VCaP (cell line): Measurements from ENCODE around the gene CRISP1.

Experiments
- H3K27ac ChIP-seq: fragments of 450-650 bp; 2 replicates; pipeline ENCODE4 v1.5.1; 2017
- CTCF ChIP-seq: fragments of 450-650 bp; conservative IDR thresholded peaks from 2 replicates; pipeline ENCODE4 v1.5.1; 2017; ENCODE audit warnings: mild to moderate bottlenecking, moderate library complexity

CRISP1 gene

DNA sequence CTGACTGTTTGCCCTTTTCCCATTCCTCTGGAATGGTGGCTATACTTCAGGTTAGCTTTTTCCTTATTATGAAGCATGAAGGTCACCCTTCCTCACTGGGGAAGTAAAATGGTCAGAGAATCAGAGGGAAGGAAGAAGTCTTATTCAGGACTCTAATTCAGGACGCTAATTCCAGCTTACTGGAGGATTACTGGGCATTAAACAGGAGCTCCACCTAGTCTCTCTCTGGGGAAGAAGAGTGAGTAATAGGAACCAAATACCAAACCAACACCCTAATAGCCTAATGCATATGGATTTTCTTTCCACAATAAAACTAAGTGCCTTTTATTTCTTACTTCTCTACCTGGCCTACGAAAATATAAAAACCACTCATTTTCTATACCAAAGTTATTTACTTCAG lies 10.1 kb downstream of the CRISP1 start:
- no peak for TF ChIP-seq CTCF
- peak overlapping the region; percentile 68 for H3K27ac ChIP-seq

DNA sequence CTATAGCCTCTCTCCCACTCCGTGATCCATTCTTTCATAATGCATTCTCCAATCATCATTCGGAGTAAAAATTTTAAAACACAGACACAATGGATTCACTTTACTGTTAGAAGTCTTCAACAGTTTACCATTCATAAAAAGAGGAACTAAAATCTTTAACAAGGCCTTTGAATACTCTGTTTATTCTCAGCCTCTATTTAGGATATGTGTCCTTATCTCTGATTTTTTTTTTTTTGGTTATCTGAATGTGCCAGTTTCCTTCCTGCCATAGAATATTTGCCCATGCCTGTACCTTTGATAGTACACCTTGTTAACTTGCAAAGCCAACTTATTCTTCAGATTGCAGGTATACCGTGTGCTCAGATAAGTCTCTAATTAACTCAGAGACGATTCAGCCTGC lies 11.1 kb downstream of the CRISP1 start:
- TF ChIP-seq CTCF: no peak
- peak overlapping the region; percentile 68 for H3K27ac ChIP-seq

- H3K27ac ChIP-seq: no peak overlapping the region
- no peak for TF ChIP-seq CTCF
Measured at GRCh38 chr6:49852975-49853374, 13.4 kb downstream of the CRISP1 start.

DNA sequence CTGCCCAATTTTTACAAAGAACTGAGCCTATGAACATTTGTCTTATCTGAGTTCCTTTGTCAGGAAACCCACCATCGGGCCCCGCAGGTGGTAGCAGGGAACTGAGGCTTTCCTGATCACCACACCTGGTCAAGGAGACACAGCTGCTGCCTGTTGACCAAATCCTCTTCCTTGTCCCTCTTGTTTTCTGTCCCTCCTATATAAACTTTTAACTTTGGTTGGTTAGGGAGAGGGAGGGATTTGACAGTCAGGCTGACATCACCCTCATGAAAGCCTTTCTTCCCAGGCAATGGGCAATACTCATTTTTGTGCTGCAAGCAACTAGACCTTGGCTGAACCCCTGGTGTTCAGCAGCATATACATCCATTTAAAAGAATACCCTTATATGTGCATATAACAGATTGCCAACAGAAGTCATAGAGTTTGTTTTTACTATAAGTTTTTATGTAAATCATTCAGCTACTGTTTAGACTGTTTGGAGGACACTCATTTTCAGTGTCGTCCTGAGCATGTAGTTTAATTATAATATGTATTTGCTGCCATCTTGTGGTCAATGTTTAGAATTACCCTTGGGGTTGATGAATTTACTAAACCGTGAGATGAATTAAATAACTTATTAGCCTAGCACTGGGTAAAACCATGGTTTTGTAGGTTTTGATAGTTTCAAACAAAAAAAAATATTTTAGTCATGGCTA lies 17.0 kb downstream of the CRISP1 start:
- peak overlapping the region; percentile 8; the same call in 1 of the 2 replicates for H3K27ac ChIP-seq
- peak; percentile 79 for TF ChIP-seq CTCF

DNA sequence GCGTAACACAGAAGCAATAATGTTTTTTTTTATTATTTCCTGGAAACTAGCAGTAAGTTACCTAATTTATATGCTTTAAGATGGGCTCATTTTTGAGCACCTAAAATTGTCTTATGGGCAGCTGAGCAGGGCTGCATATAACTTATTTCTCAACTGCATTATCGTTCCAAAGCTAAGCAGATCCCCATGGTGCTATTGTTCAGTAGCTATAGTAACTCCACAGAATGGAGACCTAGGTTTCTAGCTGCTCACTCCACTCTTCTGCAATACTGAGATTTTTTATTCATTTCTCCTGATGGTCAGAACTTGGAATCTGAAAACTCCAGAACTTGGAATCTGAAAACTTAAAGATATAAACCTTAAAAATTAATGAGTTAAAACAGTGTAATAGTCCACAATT lies 18.7 kb downstream of the CRISP1 start:
- no peak for TF ChIP-seq CTCF

DNA sequence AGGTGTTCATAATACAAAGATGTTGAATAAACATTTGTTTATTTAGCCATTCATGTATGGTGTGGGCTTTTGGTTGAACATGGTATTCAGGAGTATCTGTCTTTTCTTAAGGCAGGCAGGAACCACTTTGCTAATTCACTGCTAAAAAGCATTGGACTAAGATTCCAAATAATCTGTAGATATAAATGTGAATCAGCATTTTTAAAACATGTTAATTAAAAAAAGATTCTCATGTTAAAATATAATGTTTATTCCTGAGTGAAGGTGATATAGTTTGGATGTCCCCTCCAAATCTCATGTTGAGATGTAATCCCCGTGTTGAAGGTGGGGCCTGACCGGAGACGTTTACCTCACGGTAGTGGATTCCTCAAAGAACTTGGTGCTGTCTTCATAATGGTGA lies 19.3 kb downstream of the CRISP1 start:
- no peak overlapping the region for H3K27ac ChIP-seq
- no peak for TF ChIP-seq CTCF

More for the DNA sequence above, 18.7 kb downstream of the CRISP1 start:
- H3K27ac ChIP-seq: no peak overlapping the region

GRCh38 chr6:49841424-49841823 lies 24.9 kb downstream of the CRISP1 start:
- no peak overlapping the region for H3K27ac ChIP-seq
- TF ChIP-seq CTCF: no peak
